VCaP (cell line): ENCODE measurements around the gene NEB.
"Not testable (repeated sequence)": the region's sequence is repeated elsewhere in the genome, so short reads cannot be mapped to it uniquely, and the experiment has no call there.

ENCODE experiments used
- H3K27ac ChIP-seq: fragments of 450-650 bp; 2 replicates; pipeline ENCODE4 v1.5.1; 2017
- CTCF ChIP-seq: fragments of 450-650 bp; conservative IDR thresholded peaks from 2 replicates; pipeline ENCODE4 v1.5.1; 2017; ENCODE audit warnings: mild to moderate bottlenecking, moderate library complexity

The NEB gene

GRCh38 chr2:151655663-151656398 lies 78.4 kb downstream of the NEB start:
- no peak for TF ChIP-seq CTCF
- no peak overlapping the region for H3K27ac ChIP-seq

GRCh38 chr2:151654891-151655290 lies 79.4 kb downstream of the NEB start:
- no peak for TF ChIP-seq CTCF
- H3K27ac ChIP-seq: no peak overlapping the region

- H3K27ac ChIP-seq: no peak overlapping the region
- TF ChIP-seq CTCF: no peak
Observed at GRCh38 chr2:151654085-151654484, 80.2 kb downstream of the NEB start.

GRCh38 chr2:151651274-151651673 lies 83.0 kb downstream of the NEB start:
- H3K27ac ChIP-seq: no peak overlapping the region
- no peak for TF ChIP-seq CTCF

- no peak overlapping the region for H3K27ac ChIP-seq
- no peak for TF ChIP-seq CTCF
Observed at GRCh38 chr2:151650456-151650855, 83.8 kb downstream of the NEB start.

- no peak for TF ChIP-seq CTCF
- H3K27ac ChIP-seq: no peak overlapping the region
Observed at GRCh38 chr2:151649966-151650365, 84.3 kb downstream of the NEB start.

GRCh38 chr2:151649400-151649799 lies 84.9 kb downstream of the NEB start:
- H3K27ac ChIP-seq: no peak overlapping the region
- TF ChIP-seq CTCF: no peak

- H3K27ac ChIP-seq: not testable (repeated sequence)
Observed at GRCh38 chr2:151646512-151646911, 87.8 kb downstream of the NEB start.
